ENCODE data around the gene OMG.
A peak's percentile ranks its signal among the peaks of the same experiment; 100 is the strongest.

Gene OMG

DNA sequence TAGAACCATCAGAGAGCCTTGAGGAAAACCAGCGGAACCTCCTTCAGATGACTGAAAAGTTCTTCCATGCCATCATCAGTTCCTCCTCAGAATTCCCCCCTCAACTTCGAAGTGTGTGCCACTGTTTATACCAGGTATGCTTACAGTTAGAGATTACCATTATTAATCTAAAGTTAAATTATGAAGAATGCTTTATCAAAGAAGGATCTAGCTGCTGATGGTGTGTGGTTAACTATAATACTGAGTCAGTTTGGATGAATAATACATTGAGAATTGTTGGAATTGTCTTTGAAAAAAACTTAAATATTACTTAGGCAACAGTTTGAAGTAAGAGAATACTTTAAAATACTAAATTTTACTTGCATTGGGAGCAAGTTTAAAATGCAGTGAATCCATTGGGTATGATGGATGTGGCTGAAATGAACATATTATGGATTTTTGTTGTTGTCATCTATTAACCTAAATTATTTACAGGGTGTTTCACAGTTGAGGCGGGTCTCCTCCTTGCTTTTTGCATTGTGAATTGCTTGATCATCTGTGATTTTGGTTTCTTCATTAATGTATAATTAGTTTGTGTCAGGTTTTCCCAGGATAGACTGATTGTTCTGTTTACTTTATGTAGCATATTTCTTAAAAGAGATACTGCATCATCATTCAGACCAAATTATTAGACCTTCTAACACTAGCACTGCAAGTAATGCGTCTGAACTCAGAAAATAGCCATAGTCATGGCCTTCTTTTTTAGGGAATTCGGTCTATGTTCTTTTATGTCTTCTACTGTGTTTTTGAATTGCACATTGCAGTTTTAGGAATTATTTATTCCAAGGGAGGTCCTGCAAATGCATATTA is 47.8 kb downstream of the OMG start:
- H3K4me3 ChIP-seq (ENCODE audit: low read depth, low read length): no peak overlapping the region
- no peak for TF ChIP-seq CTCF (IDR thresholded peaks at IDR 0.05; ENCODE audit: low read depth, low read length, missing control alignments)
- in situ Hi-C loops (cut with HindIII; ENCODE audit: low sequenced_read_pairs): no loop called here
- DNase-seq (ENCODE audit: low read depth): peak; percentile 29
